Liver (tissue), 9 donors: ENCODE measurements around the gene RAB5B. TPM values are rescaled to one million over a fixed set of nuclear protein-coding genes. Genes with fewer than 3 reads are reported as not detected.

Experiments
- DNase-seq: peaks from one replicate; pipeline ENCODE4 v3.0.0-alpha.2; 2017; ENCODE audit warnings: low spot score
- H3K27ac ChIP-seq, 2 donors: one replicate each; pipeline ENCODE4 v1.7.0; 2013; ENCODE audit warnings: inconsistent platforms in 2 of 2, low read length in 2 of 2, control low read depth in 1 of 2, low read depth in 1 of 2, mild to moderate bottlenecking in 1 of 2
- H3K27me3 ChIP-seq, 4 donors: one replicate each; pipeline versions ENCODE4 v1.6.1 to v1.7.0; 2013; ENCODE audit warnings: low read length in 3 of 4, inconsistent platforms in 1 of 4, mild to moderate bottlenecking in 1 of 4, moderate library complexity in 1 of 4; ENCODE audit not compliant: control insufficient read depth in 4 of 4, insufficient read depth in 4 of 4
- H3K36me3 ChIP-seq, 4 donors: one replicate each; pipeline versions ENCODE4 v1.6.1 to v1.7.0; 2013; ENCODE audit warnings: low read length in 3 of 4, mild to moderate bottlenecking in 3 of 4, low read depth in 1 of 4, moderate library complexity in 1 of 4; ENCODE audit not compliant: control insufficient read depth in 4 of 4, insufficient read depth in 3 of 4
- H3K4me1 ChIP-seq, 4 donors: one replicate each; pipeline versions ENCODE4 v1.6.1 to v1.7.0; 2013; ENCODE audit warnings: low read length in 3 of 4, mild to moderate bottlenecking in 3 of 4, moderate library complexity in 1 of 4; ENCODE audit not compliant: control insufficient read depth in 4 of 4, insufficient read depth in 4 of 4
- H3K4me3 ChIP-seq, 3 donors: one replicate each; pipeline versions ENCODE4 v1.6.1 to v1.7.0; 2013; ENCODE audit warnings: low read length in 3 of 3, control low read depth in 1 of 3, low read depth in 1 of 3, mild to moderate bottlenecking in 1 of 3
- H3K9ac ChIP-seq, 2 donors: one replicate each; pipeline ENCODE4 v1.7.0; 2013; ENCODE audit warnings: low read length in 2 of 2, mild to moderate bottlenecking in 2 of 2, moderate library complexity in 2 of 2, control low read depth in 1 of 2, low read depth in 1 of 2
- H3K9me3 ChIP-seq, 4 donors: one replicate each; pipeline versions ENCODE4 v1.6.1 to v1.7.0; 2013; ENCODE audit warnings: low read length in 3 of 4; ENCODE audit not compliant: control insufficient read depth in 4 of 4
- ATF3 ChIP-seq: IDR thresholded peaks from 2 replicates; pipeline ENCODE4 v1.6.1; 2016; ENCODE audit warnings: antibody characterized with exemption
- CTCF ChIP-seq: fragments of 150-350 bp; IDR thresholded peaks from 2 replicates; pipeline ENCODE4 v1.5.1; 2017; ENCODE audit warnings: improper control_type of control experiment, low read depth, low read length; ENCODE audit not compliant: missing input control
- EGR1 ChIP-seq, 2 donors: IDR thresholded peaks; 2 replicates each; pipeline ENCODE4 v1.6.1; 2016 to 2018; ENCODE audit warnings: antibody characterized with exemption in 2 of 2, low read depth in 2 of 2
- FOXA1 ChIP-seq: IDR thresholded peaks from 2 replicates; pipeline ENCODE4 v1.6.1; 2016; ENCODE audit warnings: antibody characterized with exemption
- FOXA2 ChIP-seq: IDR thresholded peaks from 2 replicates; pipeline ENCODE4 v1.6.1; 2016; ENCODE audit warnings: antibody characterized with exemption
- GABPA ChIP-seq, 2 donors: IDR thresholded peaks in 1 of 2; conservative IDR thresholded peaks in 1 of 2; 2 replicates each; pipeline ENCODE4 v1.6.1; 2016; ENCODE audit warnings: antibody characterized with exemption in 2 of 2, mild to moderate bottlenecking in 1 of 2, moderate library complexity in 1 of 2
- HNF4A ChIP-seq, 2 donors: conservative IDR thresholded peaks; 2 replicates each; pipeline ENCODE4 v1.6.1; 2016; ENCODE audit warnings: antibody characterized with exemption in 2 of 2, mild to moderate bottlenecking in 2 of 2
- HNF4G ChIP-seq: IDR thresholded peaks from 2 replicates; pipeline ENCODE4 v1.6.1; 2016; ENCODE audit warnings: antibody characterized with exemption
- JUND ChIP-seq, 2 donors: IDR thresholded peaks; 2 replicates each; pipeline ENCODE4 v1.6.1; 2016; ENCODE audit warnings: antibody characterized with exemption in 2 of 2
- MAX ChIP-seq: IDR thresholded peaks from 2 replicates; pipeline ENCODE4 v1.6.1; 2016; ENCODE audit warnings: antibody characterized with exemption
- NR2F2 ChIP-seq: IDR thresholded peaks from 2 replicates; pipeline ENCODE4 v1.6.1; 2016; ENCODE audit warnings: antibody characterized with exemption
- RAD21 ChIP-seq, 2 donors: IDR thresholded peaks; 2 replicates each; pipeline ENCODE4 v1.6.1; 2016; ENCODE audit warnings: antibody characterized with exemption in 2 of 2, mild to moderate bottlenecking in 2 of 2
- RXRA ChIP-seq, 2 donors: IDR thresholded peaks; 2 replicates each; pipeline ENCODE4 v1.6.1; 2017 to 2018; ENCODE audit warnings: antibody characterized with exemption in 2 of 2, mild to moderate bottlenecking in 1 of 2
- SP1 ChIP-seq: IDR thresholded peaks from 2 replicates; pipeline ENCODE4 v1.6.1; 2018; ENCODE audit warnings: antibody characterized with exemption, mild to moderate bottlenecking
- TAF1 ChIP-seq: conservative IDR thresholded peaks from 2 replicates; pipeline ENCODE4 v1.6.1; 2016; ENCODE audit warnings: antibody characterized with exemption, mild to moderate bottlenecking
- YY1 ChIP-seq: IDR thresholded peaks from 2 replicates; pipeline ENCODE4 v1.6.1; 2016; ENCODE audit warnings: antibody characterized with exemption, mild to moderate bottlenecking
- ZBTB33 ChIP-seq: IDR thresholded peaks from 2 replicates; pipeline ENCODE4 v1.6.1; 2016; ENCODE audit warnings: antibody characterized with exemption
- WGBS: extraction: QIAGEN DNeasy Blood & Tissue Kit; methylation state at CpG from one replicate; pipeline ENCODE4 v1.1.7; 2013; 5-methylcytosine and 5-hydroxymethylcytosine counted together
- polyA plus RNA-seq, 2 donors: library from polyadenylated mRNA; stranded (reverse) in 1 of 2; unstranded in 1 of 2; fragments of 200-250 nt in 1 of 2; fragments of >200 nt in 1 of 2; fragmentation: Nextera tagmentation in 1 of 2; extraction: Ambion mirVana in 1 of 2; gene quantifications; one replicate each; pipeline versions ENCODE4 v1.2.1 to v1.2.3, GENCODE V29; 2013 to 2015
- total RNA-seq, 2 donors: library from RNA; depleted of rRNA; stranded (reverse); fragments of >200 nt; gene quantifications; one replicate each; pipeline ENCODE4 v1.2.3, GENCODE V29; 2014
- TF ChIP-seq, protein P1 (sequence below): IDR thresholded peaks from 2 replicates; pipeline ENCODE4 v1.6.1; 2016; ENCODE audit warnings: antibody characterized with exemption, mild to moderate bottlenecking
- donor health status: healthy.
- donor health status: healthy.
- donor health status: healthy.
- donor health status: healthy.
- donor health status: healthy.

The RAB5B gene
- total and polyA plus RNA-seq, 4 donors, result 20.7 to 44.0 (median 38.4) TPM

DNA sequence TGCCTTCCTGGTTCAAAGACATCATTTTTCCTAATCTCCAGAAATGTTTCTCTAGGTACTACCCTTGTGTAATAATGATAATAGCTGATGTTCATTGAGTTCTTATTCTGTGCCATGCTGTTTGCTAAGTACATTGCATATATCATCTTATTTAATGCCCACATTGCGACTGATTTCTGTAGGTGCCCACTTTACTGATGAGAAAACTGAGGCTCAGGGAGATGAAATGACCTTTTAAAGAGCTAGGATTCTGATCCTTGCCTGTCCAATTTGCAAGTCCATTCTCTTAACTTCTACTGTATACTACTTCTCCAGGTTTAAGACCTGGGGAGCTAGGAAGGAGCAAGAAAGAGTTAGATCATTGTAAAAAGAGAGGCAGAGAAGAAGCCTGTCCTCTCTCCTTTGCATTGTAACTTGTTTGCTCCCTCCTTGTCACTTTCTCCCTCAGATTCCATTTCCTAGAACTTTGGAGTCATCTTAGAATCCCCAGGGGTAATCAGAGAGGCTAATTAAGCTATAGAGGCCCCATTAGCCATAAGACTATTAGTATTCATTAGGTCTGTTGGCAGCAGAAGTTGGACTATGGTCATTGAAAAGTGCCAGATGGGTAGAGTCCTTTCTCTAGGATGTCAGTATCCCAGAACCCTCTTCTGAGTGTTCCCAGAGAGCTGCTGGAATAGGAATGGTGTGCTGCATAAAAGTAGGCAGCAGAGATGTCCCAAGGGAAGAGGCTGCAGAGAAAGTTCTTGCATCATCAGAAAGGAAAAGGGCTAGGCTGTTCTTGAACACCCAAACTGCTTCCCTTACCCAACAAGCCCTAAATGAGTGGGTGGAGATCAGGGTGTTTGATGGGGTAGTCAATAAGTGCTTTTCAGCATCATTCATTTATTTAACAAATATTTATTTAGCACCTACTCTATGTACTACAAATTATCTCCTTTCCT, 39.8 kb upstream of the RAB5B start:
- TF ChIP-seq HNF4G, result no peak
- TF ChIP-seq GABPA (IDR thresholded peaks at IDR 0.05 in 1 of 2, conservative IDR thresholded peaks at IDR 0.05 in 1 of 2), result no peak
- TF ChIP-seq SP1, result no peak
- TF ChIP-seq YY1, result no peak
- no peak for TF ChIP-seq ZBTB33
- no peak overlapping the region for H3K4me3 ChIP-seq

GRCh38 chr12:55934773-55935172, 39.1 kb upstream of the RAB5B start:
- WGBS, result 98% methylated on average over 1 of the region's 1 CpG
- no peak for TF ChIP-seq FOXA1
- no peak for TF ChIP-seq TAF1
- TF ChIP-seq SP1, result no peak
- no peak for TF ChIP-seq HNF4A (conservative IDR thresholded peaks at IDR 0.05)
- no peak for TF ChIP-seq MAX
- TF ChIP-seq, protein P1, sequence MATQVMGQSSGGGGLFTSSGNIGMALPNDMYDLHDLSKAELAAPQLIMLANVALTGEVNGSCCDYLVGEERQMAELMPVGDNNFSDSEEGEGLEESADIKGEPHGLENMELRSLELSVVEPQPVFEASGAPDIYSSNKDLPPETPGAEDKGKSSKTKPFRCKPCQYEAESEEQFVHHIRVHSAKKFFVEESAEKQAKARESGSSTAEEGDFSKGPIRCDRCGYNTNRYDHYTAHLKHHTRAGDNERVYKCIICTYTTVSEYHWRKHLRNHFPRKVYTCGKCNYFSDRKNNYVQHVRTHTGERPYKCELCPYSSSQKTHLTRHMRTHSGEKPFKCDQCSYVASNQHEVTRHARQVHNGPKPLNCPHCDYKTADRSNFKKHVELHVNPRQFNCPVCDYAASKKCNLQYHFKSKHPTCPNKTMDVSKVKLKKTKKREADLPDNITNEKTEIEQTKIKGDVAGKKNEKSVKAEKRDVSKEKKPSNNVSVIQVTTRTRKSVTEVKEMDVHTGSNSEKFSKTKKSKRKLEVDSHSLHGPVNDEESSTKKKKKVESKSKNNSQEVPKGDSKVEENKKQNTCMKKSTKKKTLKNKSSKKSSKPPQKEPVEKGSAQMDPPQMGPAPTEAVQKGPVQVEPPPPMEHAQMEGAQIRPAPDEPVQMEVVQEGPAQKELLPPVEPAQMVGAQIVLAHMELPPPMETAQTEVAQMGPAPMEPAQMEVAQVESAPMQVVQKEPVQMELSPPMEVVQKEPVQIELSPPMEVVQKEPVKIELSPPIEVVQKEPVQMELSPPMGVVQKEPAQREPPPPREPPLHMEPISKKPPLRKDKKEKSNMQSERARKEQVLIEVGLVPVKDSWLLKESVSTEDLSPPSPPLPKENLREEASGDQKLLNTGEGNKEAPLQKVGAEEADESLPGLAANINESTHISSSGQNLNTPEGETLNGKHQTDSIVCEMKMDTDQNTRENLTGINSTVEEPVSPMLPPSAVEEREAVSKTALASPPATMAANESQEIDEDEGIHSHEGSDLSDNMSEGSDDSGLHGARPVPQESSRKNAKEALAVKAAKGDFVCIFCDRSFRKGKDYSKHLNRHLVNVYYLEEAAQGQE, result no peak
- no peak for TF ChIP-seq EGR1 (IDR thresholded peaks at IDR 0.05; ENCODE audit: low read depth in 2 of 2)
- TF ChIP-seq RAD21 (IDR thresholded peaks at IDR 0.05), result no peak
- TF ChIP-seq HNF4G, result no peak
- no peak for TF ChIP-seq RXRA (IDR thresholded peaks at IDR 0.05)
- no peak for TF ChIP-seq YY1
- TF ChIP-seq NR2F2, result no peak
- no peak for TF ChIP-seq JUND (IDR thresholded peaks at IDR 0.05)
- no peak for TF ChIP-seq FOXA2
- TF ChIP-seq CTCF, result no peak
- no peak for TF ChIP-seq ZBTB33
- TF ChIP-seq ATF3, result no peak
- no peak for TF ChIP-seq GABPA (IDR thresholded peaks at IDR 0.05 in 1 of 2, conservative IDR thresholded peaks at IDR 0.05 in 1 of 2)
- Histone ChIP-seq H3K9ac (no peak overlapping the region), H3K9me3 (no peaks in the 10 kb centered on the region), H3K27me3 (no peaks in the 10 kb centered on the region), H3K4me1 (peaks cover 3 to 12% (median 7%) of the 10 kb centered on the region in 4 donors), H3K36me3 (no peaks in the 10 kb centered on the region), H3K27ac (no peak overlapping the region), H3K4me3 (no peak overlapping the region)
- DNase-seq, result no peak

More for the DNA sequence above, 39.8 kb upstream of the RAB5B start:
- WGBS, result 99% methylated on average over 1 of the region's 1 CpG
- DNase-seq, result no peak
- H3K27me3 ChIP-seq, result no peaks in the 10 kb centered on the region
- H3K9ac ChIP-seq, result no peak overlapping the region
- H3K4me1 ChIP-seq, result peaks cover 3 to 12% (median 7%) of the 10 kb centered on the region in 4 donors
- H3K9me3 ChIP-seq, result no peaks in the 10 kb centered on the region
- H3K27ac ChIP-seq, result no peak overlapping the region
- H3K36me3 ChIP-seq, result no peaks in the 10 kb centered on the region
